Measurements from ENCODE around the gene CDS2.

Gene CDS2

DNA sequence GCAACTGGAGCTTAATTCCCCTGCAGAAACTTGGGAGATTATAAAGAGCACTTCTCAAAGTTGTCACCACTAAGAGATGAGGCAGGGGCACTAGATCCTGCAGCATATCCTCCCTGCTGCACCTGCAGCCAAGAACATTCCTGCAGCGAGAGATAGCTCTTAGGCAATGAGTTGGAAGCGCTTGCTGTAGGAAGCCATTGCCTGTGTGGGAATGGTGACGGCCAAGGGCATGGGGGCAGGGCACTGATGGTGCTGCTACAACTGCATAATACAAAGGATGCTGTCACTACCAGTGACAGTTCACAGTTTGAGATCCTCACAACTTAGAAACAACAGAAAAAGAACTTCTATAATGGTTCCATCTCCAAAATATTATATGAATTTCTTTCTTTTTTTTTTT, 89.9 kb downstream of the CDS2 start:
- DNase-seq: no peak

DNA sequence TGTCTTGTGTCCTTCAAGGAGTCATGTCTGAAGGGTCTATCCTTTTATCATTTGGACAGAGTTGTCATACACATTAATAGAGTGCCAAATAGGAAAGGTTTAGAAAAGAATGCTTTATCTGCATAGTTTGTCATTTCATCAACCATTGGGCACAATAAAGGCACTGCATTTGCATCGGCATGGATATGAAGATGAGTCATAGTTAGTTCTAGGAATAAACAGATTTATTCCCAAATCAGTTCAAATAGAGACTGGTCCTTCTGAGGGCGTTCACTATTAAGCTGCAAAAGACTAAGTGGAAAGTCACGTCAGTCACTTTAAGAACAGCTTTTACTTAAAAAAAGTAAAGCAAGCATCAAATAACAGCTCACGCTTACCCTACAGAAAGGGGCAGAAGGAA, 90.8 kb downstream of the CDS2 start:
- DNase-seq: no peak

DNA sequence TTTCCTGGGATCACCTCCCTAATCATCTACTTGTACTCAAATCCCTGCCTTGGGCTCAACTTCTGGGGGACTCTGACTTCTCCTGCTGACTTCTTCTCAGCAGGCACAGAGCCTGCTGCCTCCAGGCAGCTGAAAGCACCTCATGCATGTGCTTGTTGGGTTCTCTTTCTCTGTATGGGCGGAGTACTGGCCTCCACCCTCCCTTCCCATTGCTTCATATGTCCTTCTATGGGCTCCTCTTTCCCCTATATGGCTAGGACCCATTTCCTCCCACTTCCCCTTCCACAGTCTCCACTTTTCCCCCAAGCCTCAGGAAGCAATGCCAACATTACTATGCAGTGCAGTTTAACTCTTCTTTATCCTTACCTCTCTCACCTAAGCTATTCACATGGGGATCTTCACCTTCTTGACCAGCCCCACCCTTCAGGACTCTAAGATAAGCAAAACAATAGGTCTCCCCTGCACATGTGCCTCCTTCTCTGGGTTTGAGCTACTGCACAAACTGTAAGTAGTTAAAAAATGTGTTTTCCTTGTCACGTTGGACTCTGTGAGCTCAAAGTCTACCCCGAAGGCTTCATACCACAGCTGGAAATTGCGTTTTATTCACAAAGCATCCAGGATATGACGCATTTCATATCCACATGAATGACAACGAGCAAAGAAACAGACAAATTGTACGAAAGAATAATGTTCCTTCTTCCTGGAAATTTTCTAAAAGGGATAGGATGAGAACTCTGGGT, 93.7 kb downstream of the CDS2 start:
- no peak for DNase-seq

DNA sequence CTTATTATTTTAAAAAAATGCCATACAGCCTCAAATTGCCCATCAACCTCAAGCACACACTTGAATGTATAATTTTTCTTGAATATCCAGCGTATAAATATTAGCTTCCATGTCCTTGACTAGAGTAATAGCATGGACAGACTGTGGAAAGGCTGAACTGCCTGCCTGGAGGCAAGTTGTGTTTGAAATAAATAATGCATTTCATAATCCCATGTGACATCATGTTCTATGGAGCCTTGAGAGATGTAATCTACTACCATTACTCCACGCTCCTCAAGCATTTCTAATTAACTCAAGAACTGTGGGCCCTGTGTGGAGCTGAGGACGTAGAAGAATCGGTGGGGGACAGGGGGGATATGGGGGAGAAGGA, 94.2 kb downstream of the CDS2 start:
- no peak for DNase-seq

DNA sequence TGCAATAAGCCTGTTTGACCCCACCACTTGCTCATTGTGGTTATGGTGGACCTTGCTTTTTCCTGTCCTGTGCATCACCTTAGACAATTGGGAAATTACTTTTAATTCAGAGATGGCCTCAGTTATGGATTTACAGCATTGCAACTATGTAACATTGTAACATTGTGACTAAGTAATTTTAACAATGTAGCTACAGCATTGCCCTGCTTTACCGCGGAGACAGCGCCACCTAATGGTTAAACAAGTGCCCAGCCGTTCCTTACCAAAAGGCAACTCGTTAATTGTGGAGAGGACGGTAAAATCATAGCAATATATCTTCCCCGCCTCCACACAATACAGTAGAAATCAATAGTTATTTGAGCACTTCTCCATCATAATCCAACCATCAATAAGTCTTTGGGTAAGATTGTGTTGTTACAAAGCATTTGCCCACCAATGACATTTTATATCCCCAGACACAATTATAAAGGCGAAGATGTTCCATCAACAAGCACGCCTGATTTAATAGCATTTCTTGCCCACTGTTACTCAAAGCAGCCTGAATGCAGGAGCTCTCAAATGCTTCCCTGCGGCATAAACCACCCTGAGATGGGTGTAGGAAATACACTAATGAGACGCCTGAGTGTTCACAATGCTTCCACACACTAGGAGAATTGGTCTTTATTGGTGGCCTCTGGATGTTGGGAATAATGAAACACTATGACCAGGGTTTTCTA, 96.3 kb downstream of the CDS2 start:
- peak; percentile 35 to 63 for DNase-seq

DNA sequence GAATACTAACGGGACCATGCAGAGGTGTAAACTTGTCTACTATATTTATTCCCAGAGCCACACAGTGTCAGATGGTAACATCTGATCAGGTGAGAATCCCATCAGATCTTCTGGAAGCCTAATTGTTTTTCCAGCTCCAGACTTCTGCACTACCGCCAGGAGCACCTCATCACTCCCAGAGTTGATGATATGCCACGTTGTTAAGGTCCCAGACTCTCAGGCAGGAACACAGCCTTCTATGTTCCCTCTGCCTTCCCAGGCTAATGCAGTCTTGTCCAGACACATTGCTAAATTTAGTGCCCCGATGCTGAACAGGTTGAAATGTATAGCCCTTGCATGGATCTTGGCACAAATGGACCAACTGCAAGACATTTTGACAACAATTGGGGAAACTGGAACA, 103.7 kb downstream of the CDS2 start:
- no peak for DNase-seq

DNA sequence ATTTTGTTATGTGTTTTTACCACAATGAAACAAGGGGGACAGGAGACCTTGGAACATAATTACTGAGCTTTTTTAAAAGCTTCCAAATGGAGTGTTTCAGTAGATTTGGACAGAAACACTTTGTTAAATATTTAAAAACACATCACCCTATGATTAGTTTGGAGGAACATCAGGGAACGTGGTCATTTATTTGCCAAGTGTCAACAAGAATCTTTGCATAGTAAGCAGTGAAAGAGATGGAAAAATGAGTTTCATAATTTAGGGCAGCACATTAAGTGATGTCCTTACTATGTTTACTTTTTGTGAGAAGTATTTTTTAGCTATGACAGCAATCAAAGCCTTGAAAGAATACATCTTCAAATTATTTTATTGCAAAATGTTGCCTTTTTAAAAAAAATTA, 107.3 kb downstream of the CDS2 start:
- DNase-seq: peak; percentile 5 to 58

DNA sequence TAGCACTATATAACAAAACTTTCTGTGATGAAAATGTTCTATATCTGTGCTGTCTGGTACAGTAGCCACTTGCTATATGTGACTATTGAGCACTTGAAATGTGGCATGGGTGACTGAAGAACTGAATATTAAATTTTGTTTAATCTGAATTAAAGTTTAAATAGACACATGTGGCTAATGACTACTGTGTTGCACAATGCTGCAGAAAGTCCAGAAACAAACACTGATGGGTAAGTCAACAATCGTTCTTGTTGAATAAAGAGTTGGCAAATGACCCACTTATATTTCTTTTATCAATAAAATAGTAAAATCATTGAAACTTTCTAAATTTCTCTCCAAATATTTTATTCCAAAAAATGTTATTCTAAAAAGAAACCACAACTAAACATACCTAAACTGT, 108.2 kb downstream of the CDS2 start:
- DNase-seq: no peak

All from NCI-H2081 (cell line).